Mesothelial cell of epicardium (in vitro differentiated cells): Measurements from ENCODE around the gene DNAH6. TPM values are rescaled to one million over a fixed set of nuclear protein-coding genes. Genes with fewer than 3 reads are reported as not detected.

Source experiments
- DNase-seq, 2 experiments: peaks; one replicate each; pipeline ENCODE4 v3.0.0; 2021; ENCODE audit warnings: low spot score in 2 of 2; ENCODE audit not compliant: unreplicated experiment in 2 of 2
- H3K27ac Mint-ChIP-seq: 2 replicates; pipeline ENCODE4 v1.8.0; 2021; ENCODE audit warnings: mixed read lengths
- H3K27me3 Mint-ChIP-seq: 2 replicates; pipeline ENCODE4 v1.8.0; 2021; ENCODE audit warnings: low read depth, mixed read lengths
- H3K36me3 Mint-ChIP-seq: 2 replicates; pipeline ENCODE4 v1.8.0; 2021; ENCODE audit warnings: mixed read lengths
- H3K4me1 Mint-ChIP-seq: 2 replicates; pipeline ENCODE4 v1.8.0; 2021; ENCODE audit warnings: mixed read lengths
- H3K4me3 Mint-ChIP-seq: 2 replicates; pipeline ENCODE4 v1.8.0; 2021; ENCODE audit warnings: mild to moderate bottlenecking, moderate library complexity, mixed read lengths
- H3K9me3 Mint-ChIP-seq: 2 replicates; pipeline ENCODE4 v1.8.0; 2021; ENCODE audit warnings: mixed read lengths
- total RNA-seq: library from RNA; stranded (reverse); gene quantifications from 3 replicates; pipeline ENCODE4 v1.2.1, GENCODE V29; 2021
- TF ChIP-seq, protein P1 (sequence below): fragments of 200-600 bp; sonication (generic); IDR thresholded peaks from one replicate; pipeline ENCODE4 v1.5.0; 2021; ENCODE audit warnings: antibody characterized with exemption; ENCODE audit not compliant: unreplicated experiment

Gene DNAH6
- total RNA-seq, 1 donor from 2014 or later, result 0.54 TPM

DNA sequence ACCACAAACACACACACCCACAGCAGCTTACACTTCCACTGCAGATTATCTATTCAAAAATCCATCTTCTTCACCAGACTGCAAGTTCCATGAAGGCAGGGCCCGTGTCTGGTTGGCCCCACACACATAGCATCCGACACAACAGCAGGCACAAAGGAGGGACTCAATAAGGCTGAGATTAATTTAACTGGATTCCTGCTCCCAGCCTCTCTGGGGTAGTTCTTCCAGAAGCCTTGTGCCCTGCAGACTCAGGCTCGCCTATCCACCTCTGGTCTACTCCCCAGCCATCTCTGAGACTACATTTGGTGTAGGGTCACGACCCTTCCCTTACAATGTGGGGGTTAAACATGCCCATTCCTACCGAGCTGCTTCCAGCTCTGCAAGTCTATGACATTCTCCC lies 306.9 kb downstream of the DNAH6 start:
- no peak for DNase-seq
- H3K9me3 Mint-ChIP-seq, result no peaks in the 10 kb centered on the region
- TF ChIP-seq, protein P1, sequence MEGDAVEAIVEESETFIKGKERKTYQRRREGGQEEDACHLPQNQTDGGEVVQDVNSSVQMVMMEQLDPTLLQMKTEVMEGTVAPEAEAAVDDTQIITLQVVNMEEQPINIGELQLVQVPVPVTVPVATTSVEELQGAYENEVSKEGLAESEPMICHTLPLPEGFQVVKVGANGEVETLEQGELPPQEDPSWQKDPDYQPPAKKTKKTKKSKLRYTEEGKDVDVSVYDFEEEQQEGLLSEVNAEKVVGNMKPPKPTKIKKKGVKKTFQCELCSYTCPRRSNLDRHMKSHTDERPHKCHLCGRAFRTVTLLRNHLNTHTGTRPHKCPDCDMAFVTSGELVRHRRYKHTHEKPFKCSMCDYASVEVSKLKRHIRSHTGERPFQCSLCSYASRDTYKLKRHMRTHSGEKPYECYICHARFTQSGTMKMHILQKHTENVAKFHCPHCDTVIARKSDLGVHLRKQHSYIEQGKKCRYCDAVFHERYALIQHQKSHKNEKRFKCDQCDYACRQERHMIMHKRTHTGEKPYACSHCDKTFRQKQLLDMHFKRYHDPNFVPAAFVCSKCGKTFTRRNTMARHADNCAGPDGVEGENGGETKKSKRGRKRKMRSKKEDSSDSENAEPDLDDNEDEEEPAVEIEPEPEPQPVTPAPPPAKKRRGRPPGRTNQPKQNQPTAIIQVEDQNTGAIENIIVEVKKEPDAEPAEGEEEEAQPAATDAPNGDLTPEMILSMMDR, result no peak
- H3K4me3 Mint-ChIP-seq, result no peak overlapping the region
- no peaks in the 10 kb centered on the region for H3K4me1 Mint-ChIP-seq
- H3K27ac Mint-ChIP-seq, result no peak overlapping the region
- no peaks in the 10 kb centered on the region for H3K27me3 Mint-ChIP-seq
- no peaks in the 10 kb centered on the region for H3K36me3 Mint-ChIP-seq

DNA sequence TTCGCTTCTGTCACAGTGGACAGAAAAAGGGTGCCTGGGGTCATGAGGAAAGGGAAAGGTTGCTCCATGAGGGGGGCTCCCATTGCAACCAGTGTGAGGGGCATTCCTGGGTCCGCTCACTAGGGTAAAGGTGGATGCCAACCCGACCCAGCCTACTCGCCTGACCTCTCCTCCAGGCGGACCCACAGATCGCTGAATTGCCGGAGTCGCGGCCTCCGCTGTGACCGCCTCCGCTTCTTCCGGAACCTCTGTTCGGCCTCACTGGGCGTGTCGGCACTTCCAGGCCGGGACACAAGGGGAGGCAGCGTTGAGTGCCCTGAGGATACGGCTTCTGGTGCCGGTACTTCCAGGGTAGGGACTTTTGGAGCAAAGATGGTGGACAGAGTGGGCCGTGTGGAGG lies 307.5 kb downstream of the DNAH6 start:
- H3K4me3 Mint-ChIP-seq, result no peak overlapping the region
- H3K9me3 Mint-ChIP-seq, result no peaks in the 10 kb centered on the region
- DNase-seq, result no peak
- H3K36me3 Mint-ChIP-seq, result no peaks in the 10 kb centered on the region
- H3K27me3 Mint-ChIP-seq, result no peaks in the 10 kb centered on the region
- no peaks in the 10 kb centered on the region for H3K4me1 Mint-ChIP-seq
- TF ChIP-seq, protein P1, result no peak
- no peak overlapping the region for H3K27ac Mint-ChIP-seq

DNA sequence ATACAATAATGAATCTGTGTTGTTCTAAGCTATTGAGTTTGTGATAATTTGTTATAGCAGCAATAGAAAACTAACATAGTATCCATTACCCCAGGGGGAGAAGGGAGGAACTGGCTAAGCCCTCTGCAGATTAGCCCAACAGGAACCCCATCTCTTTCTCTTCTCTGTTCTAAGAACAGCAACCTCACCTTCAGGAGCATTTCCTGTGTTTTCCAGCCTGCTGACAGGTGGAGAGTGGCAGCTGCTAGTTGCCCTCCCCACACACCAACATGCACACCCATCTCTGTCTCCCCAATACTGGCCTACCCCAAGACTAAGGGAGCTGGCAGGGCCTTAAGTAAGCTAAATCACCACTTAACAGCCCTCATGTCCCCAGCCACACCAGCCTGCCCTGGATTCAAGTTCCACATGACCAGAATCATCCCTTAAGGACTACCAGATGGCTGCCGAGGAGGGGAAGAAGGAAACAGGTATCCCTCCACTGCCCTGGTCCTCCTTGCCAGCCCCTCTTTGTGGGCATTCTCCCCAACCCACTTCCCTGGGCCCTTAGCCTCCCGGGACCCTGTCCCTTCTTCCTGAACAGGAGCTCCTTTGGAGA lies 311.8 kb downstream of the DNAH6 start:
- no peaks in the 10 kb centered on the region for H3K9me3 Mint-ChIP-seq
- TF ChIP-seq, protein P1, result no peak
- no peaks in the 10 kb centered on the region for H3K27me3 Mint-ChIP-seq
- no peaks in the 10 kb centered on the region for H3K36me3 Mint-ChIP-seq
- no peak overlapping the region for H3K4me3 Mint-ChIP-seq
- no peak for DNase-seq
- no peaks in the 10 kb centered on the region for H3K4me1 Mint-ChIP-seq
- H3K27ac Mint-ChIP-seq, result no peak overlapping the region

DNA sequence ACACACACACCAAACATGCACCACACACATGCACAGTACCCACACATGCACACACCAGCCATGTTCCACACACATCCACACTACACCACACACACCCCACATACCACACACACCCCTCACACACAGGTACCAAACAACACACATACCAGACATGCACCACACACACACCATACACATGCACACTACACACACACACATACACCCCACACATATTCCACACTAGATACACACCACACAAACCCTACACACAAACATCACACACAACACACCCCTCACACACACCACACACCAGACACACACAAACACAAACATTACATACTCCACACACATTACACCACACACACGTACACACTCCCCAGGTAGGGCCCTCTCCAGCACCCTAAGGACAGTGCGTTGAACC lies 313.4 kb downstream of the DNAH6 start:
- Mint-ChIP-seq H3K27ac (no peak overlapping the region), H3K4me3 (no peak overlapping the region), H3K36me3 (no peaks in the 10 kb centered on the region), H3K9me3 (no peaks in the 10 kb centered on the region), H3K4me1 (no peaks in the 10 kb centered on the region), H3K27me3 (no peaks in the 10 kb centered on the region)
- TF ChIP-seq, protein P1, result no peak
- DNase-seq, result no peak

DNA sequence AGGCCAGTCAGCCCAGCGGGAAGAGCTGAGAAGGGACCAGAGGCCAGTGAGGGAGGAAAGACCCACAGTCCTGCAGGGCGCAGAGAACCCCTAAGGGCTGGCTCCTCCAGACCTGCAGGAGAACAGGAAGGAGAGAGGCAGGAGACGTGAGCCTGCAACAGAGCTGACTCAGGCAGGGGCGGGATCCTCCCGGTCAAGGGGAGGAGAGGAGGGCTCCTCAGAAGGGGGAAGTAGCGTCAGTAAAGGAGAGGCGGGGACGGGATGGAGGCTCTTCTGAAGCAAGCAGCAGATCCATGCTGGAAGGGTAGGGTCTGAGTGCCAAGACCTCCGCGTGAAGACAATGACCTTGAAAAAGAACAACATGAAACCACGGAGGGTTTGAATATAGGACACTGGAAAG lies 313.8 kb downstream of the DNAH6 start:
- no peak overlapping the region for H3K4me3 Mint-ChIP-seq
- no peak overlapping the region for H3K27ac Mint-ChIP-seq
- peaks cover 3% of the 10 kb centered on the region for H3K9me3 Mint-ChIP-seq
- no peaks in the 10 kb centered on the region for H3K27me3 Mint-ChIP-seq
- no peaks in the 10 kb centered on the region for H3K36me3 Mint-ChIP-seq
- no peaks in the 10 kb centered on the region for H3K4me1 Mint-ChIP-seq
- TF ChIP-seq, protein P1, result no peak
- no peak for DNase-seq
